ENCODE measurements around the gene PSMF1. TPM values are rescaled to one million over a fixed set of nuclear protein-coding genes. Genes with fewer than 3 reads are reported as not detected.

Gene PSMF1
- polyA plus RNA-seq (2011; rRNA removed) (87.5 and 154 TPM in 2 replicates), polyA minus RNA-seq (2011; rRNA and poly(A)+ RNA removed) (35.3 and 55.7 TPM in 2 replicates)

GRCh38 chr20:1118336-1119127, at the start of gene PSMF1:
TSS of gene PSMF1 (plus strand) at chr20:1118602. CDS start at chr20:1118774, 172 bp downstream.
- CTCF ChIA-PET, result interaction anchor here (0.9 to 3.6 kb wide), 2 partner anchors 11 to 162 kb away, joined by 3 to 20 read pairs; no protein-coding TSS in a partner anchor

GRCh38 chr20:1072258-1072657, 46.1 kb upstream of the PSMF1 start:
- no peak for DNase-seq (ENCODE audit: low read depth)
- Histone ChIP-seq H3K27me3 (ENCODE audit: control insufficient read depth, insufficient read depth, low read length) (no peaks in the 10 kb centered on the region), H3K4me3 (ENCODE audit: low read depth, low read length) (no peak overlapping the region), H3K36me3 (ENCODE audit: control insufficient read depth, insufficient read depth, low read length) (no peaks in the 10 kb centered on the region)
- no peak for TF ChIP-seq CTCF (IDR thresholded peaks at IDR 0.05; ENCODE audit: insufficient read depth, low read depth, low read length)
- CTCF ChIA-PET, result no interaction called here
- POLR2A ChIA-PET, result no interaction called here

More at GRCh38 chr20:1118336-1119127, at the start of gene PSMF1:
- peak; percentile 42 for DNase-seq (ENCODE audit: low read depth)
- Histone ChIP-seq H3K4me3 (ENCODE audit: low read depth, low read length) (peak within 1 kb of the TSS; percentile 67), H3K36me3 (ENCODE audit: control insufficient read depth, insufficient read depth, low read length) (peaks cover 2% of the 10 kb centered on the region), H3K27me3 (ENCODE audit: control insufficient read depth, insufficient read depth, low read length) (no peaks in the 10 kb centered on the region)
- POLR2A ChIA-PET, result no interaction called here
- TF ChIP-seq CTCF (IDR thresholded peaks at IDR 0.05; ENCODE audit: insufficient read depth, low read depth, low read length), result no peak

- ChIA-PET CTCF (interaction anchor here (1.4 kb wide), 1 partner anchor 33 kb away, joined by 6 read pairs; no protein-coding TSS in a partner anchor), POLR2A (no interaction called here)
Observed at GRCh38 chr20:1075616-1076015, 42.8 kb upstream of the PSMF1 start.

GRCh38 chr20:1081891-1082290, 36.5 kb upstream of the PSMF1 start:
- Histone ChIP-seq H3K4me3 (ENCODE audit: low read depth, low read length) (no peak overlapping the region), H3K36me3 (ENCODE audit: control insufficient read depth, insufficient read depth, low read length) (no peaks in the 10 kb centered on the region), H3K27me3 (ENCODE audit: control insufficient read depth, insufficient read depth, low read length) (no peaks in the 10 kb centered on the region)
- ChIA-PET POLR2A (no interaction called here), CTCF (no interaction called here)
- no peak for TF ChIP-seq CTCF (IDR thresholded peaks at IDR 0.05; ENCODE audit: insufficient read depth, low read depth, low read length)
- no peak for DNase-seq (ENCODE audit: low read depth)

More at GRCh38 chr20:1075616-1076015, 42.8 kb upstream of the PSMF1 start:
- no peak for TF ChIP-seq CTCF (IDR thresholded peaks at IDR 0.05; ENCODE audit: insufficient read depth, low read depth, low read length)
- no peak for DNase-seq (ENCODE audit: low read depth)
- H3K4me3 ChIP-seq (ENCODE audit: low read depth, low read length), result no peak overlapping the region
- H3K36me3 ChIP-seq (ENCODE audit: control insufficient read depth, insufficient read depth, low read length), result no peaks in the 10 kb centered on the region
- no peaks in the 10 kb centered on the region for H3K27me3 ChIP-seq (ENCODE audit: control insufficient read depth, insufficient read depth, low read length)

- H3K4me3 ChIP-seq (ENCODE audit: low read depth, low read length), result no peak overlapping the region
- ChIA-PET POLR2A (no interaction called here), CTCF (interaction anchor here (1.2 kb wide), 1 partner anchor 25 kb away, joined by 5 read pairs; no protein-coding TSS in a partner anchor)
- H3K36me3 ChIP-seq (ENCODE audit: control insufficient read depth, insufficient read depth, low read length), result no peaks in the 10 kb centered on the region
- TF ChIP-seq CTCF (IDR thresholded peaks at IDR 0.05; ENCODE audit: insufficient read depth, low read depth, low read length), result no peak
- no peak for DNase-seq (ENCODE audit: low read depth)
- H3K27me3 ChIP-seq (ENCODE audit: control insufficient read depth, insufficient read depth, low read length), result no peaks in the 10 kb centered on the region
Observed at GRCh38 chr20:1083431-1084080, 34.8 kb upstream of the PSMF1 start.
